ENCODE measurements around the gene ANAPC4. TPM values are rescaled to one million over a fixed set of nuclear protein-coding genes. Genes with fewer than 3 reads are reported as not detected.

ANAPC4 gene
- total RNA-seq, 2 donors from 2014 or later, result 36.2 to 41.4 TPM

- H3K9me3 ChIP-seq (ENCODE audit: control insufficient read depth, low read length, poor library complexity, severe bottlenecking), result no peaks in the 10 kb centered on the region
- ATAC-seq (no peak), DNase-seq (no peak)
- Mint-ChIP-seq H3K27ac (no peak overlapping the region), H3K36me3 (ENCODE audit: low read depth) (no peaks in the 10 kb centered on the region), H3K4me3 (no peak overlapping the region), H3K27me3 (no peaks in the 10 kb centered on the region), H3K4me1 (peaks cover 5% of the 10 kb centered on the region)
Measured at GRCh38 chr4:25425361-25425760, 48.3 kb downstream of the ANAPC4 start.

GRCh38 chr4:25427871-25428270, 50.8 kb downstream of the ANAPC4 start:
- DNase-seq (no peak), ATAC-seq (no peak)
- Mint-ChIP-seq H3K4me3 (no peak overlapping the region), H3K27me3 (no peaks in the 10 kb centered on the region), H3K4me1 (peaks cover 3% of the 10 kb centered on the region), H3K36me3 (ENCODE audit: low read depth) (no peaks in the 10 kb centered on the region), H3K27ac (no peak overlapping the region)
- H3K9me3 ChIP-seq (ENCODE audit: control insufficient read depth, low read length, poor library complexity, severe bottlenecking), result no peaks in the 10 kb centered on the region

DNA sequence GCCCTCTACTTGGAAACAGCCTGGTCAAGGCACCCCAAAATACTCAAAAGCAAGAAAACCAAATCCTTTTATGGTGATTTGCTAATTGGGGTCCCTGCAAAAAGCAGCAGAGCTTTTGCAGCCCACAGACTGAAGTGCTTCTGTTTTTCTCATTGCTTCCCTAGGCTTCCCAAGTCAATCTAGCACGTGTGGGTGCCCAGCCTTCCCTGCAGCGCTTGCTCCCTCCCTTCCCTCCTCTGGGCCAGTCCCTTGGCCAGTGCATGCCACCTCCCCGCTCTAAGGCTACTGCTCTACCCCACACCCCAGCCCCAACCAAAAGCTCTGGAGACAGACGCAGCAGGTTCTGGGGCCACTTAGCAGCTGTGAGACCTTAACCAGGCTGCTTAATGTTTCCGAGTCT, 53.6 kb downstream of the ANAPC4 start:
- Mint-ChIP-seq H3K4me1 (no peaks in the 10 kb centered on the region), H3K36me3 (ENCODE audit: low read depth) (no peaks in the 10 kb centered on the region), H3K27me3 (no peaks in the 10 kb centered on the region), H3K4me3 (no peak overlapping the region), H3K27ac (no peak overlapping the region)
- DNase-seq, result no peak
- H3K9me3 ChIP-seq (ENCODE audit: control insufficient read depth, low read length, poor library complexity, severe bottlenecking), result no peaks in the 10 kb centered on the region
- ATAC-seq, result no peak

GRCh38 chr4:25433966-25434827, 57.1 kb downstream of the ANAPC4 start:
- no peak for ATAC-seq
- no peak for DNase-seq
- no peaks in the 10 kb centered on the region for H3K4me1 Mint-ChIP-seq
- no peaks in the 10 kb centered on the region for H3K27me3 Mint-ChIP-seq
- no peak overlapping the region for H3K4me3 Mint-ChIP-seq
- no peak overlapping the region for H3K27ac Mint-ChIP-seq
- H3K36me3 Mint-ChIP-seq (ENCODE audit: low read depth), result no peaks in the 10 kb centered on the region
- no peaks in the 10 kb centered on the region for H3K9me3 ChIP-seq (ENCODE audit: control insufficient read depth, low read length, poor library complexity, severe bottlenecking)

GRCh38 chr4:25437926-25438325, 60.9 kb downstream of the ANAPC4 start:
- Mint-ChIP-seq H3K4me3 (no peak overlapping the region), H3K27ac (no peak overlapping the region), H3K4me1 (no peaks in the 10 kb centered on the region), H3K27me3 (no peaks in the 10 kb centered on the region), H3K36me3 (ENCODE audit: low read depth) (peaks cover 2% of the 10 kb centered on the region)
- DNase-seq (no peak), ATAC-seq (no peak)
- H3K9me3 ChIP-seq (ENCODE audit: control insufficient read depth, low read length, poor library complexity, severe bottlenecking), result no peaks in the 10 kb centered on the region

DNA sequence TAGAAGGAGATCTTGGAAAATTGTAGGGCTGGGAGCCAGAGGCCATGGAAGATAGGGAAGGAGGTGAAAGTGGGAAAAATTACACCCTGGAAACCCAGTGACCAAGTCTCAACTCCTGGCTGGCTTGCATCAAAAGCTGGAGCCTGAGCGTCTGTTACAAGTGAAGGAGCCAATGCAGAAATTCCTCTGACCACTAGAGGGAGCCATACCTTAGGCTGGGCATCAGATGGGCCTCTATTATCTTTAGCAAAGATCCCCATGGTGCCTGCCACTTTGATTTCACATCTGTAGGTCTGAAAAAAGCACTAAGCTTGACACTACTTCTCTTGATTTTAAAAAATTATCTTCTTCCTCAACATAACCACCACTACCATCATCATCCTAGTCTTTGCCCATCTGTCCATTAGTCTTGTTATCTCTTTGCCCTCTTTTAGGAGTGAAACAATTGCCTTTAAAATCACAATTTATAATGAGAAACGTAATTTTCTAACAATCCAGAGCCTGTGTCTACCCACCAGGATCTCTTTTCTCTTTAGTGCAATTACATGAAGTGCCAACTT, 62.9 kb downstream of the ANAPC4 start:
- peak; percentile 67 for ATAC-seq
- Mint-ChIP-seq H3K4me1 (no peaks in the 10 kb centered on the region), H3K4me3 (no peak overlapping the region), H3K27ac (no peak overlapping the region), H3K27me3 (no peaks in the 10 kb centered on the region), H3K36me3 (ENCODE audit: low read depth) (peaks cover 2% of the 10 kb centered on the region)
- peak in 1 of 3 donors; percentile 12 for DNase-seq
- H3K9me3 ChIP-seq (ENCODE audit: control insufficient read depth, low read length, poor library complexity, severe bottlenecking), result no peaks in the 10 kb centered on the region

DNA sequence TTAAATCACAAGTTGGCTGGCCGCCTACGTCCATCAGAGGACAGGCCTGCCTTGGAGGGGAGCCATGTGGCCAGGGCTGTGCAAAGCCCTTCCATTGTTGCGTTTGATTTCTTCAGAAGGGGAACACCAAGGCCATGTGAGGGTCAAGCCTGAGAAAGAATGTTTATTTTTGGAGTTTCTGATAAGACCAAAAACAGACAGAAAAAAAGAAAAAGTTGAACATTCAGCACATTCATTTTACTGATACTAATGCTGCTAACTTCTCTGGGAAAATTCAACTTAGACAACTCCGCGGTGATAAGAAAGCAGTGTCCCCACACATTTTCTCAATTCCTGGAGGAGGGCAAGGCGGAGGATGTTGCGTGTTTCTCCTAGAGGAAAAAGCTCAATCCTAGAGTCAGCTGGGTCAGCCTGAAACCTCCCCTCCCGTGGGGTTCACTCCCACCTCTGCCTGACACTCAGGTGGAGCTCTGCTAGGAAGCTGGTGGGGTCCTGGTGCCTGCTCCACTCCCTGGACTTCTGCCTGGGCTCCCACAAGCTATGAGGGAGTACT, 63.5 kb downstream of the ANAPC4 start:
- Mint-ChIP-seq H3K36me3 (ENCODE audit: low read depth) (peaks cover 2% of the 10 kb centered on the region), H3K27ac (no peak overlapping the region), H3K4me1 (no peaks in the 10 kb centered on the region), H3K27me3 (no peaks in the 10 kb centered on the region), H3K4me3 (no peak overlapping the region)
- DNase-seq, result no peak
- no peaks in the 10 kb centered on the region for H3K9me3 ChIP-seq (ENCODE audit: control insufficient read depth, low read length, poor library complexity, severe bottlenecking)
- no peak for ATAC-seq

DNA sequence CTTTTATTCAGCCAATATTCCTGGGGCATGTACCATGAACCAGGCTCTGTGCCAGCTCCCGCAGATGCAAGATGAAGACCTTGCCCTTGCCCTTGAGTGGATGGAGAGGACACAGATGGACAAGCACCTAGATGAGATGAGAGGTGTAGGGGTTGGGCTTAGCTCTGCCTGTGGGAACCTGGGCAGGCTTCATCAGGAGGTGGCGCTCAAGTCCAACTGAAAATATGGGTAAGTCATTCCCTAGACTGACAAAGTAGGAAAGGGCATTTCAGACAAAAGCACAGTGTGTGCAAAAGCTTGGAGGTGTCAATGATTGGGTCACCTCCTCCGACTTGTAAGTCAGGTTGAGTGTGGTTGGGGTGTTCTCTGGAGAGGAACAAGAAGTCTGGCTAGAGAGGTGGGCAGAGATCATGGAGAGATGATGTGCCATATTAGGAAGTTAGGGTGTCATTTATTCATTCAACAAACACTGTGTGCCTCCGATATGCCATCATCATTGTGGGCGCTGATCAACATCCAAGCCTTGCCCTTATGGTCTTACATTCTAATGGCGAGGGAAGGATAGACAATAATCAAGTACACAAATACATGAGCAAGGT, 64.6 kb downstream of the ANAPC4 start:
- ATAC-seq (no peak), DNase-seq (no peak)
- H3K4me1 Mint-ChIP-seq, result no peaks in the 10 kb centered on the region
- no peak overlapping the region for H3K27ac Mint-ChIP-seq
- H3K4me3 Mint-ChIP-seq, result no peak overlapping the region
- H3K9me3 ChIP-seq (ENCODE audit: control insufficient read depth, low read length, poor library complexity, severe bottlenecking), result no peaks in the 10 kb centered on the region
- no peaks in the 10 kb centered on the region for H3K27me3 Mint-ChIP-seq
- peaks cover 3% of the 10 kb centered on the region for H3K36me3 Mint-ChIP-seq (ENCODE audit: low read depth)

GRCh38 chr4:25442863-25443307, 65.8 kb downstream of the ANAPC4 start:
- H3K4me1 Mint-ChIP-seq, result no peaks in the 10 kb centered on the region
- H3K4me3 Mint-ChIP-seq, result no peak overlapping the region
- peaks cover 3% of the 10 kb centered on the region for H3K36me3 Mint-ChIP-seq (ENCODE audit: low read depth)
- ATAC-seq (no peak), DNase-seq (no peak)
- no peaks in the 10 kb centered on the region for H3K9me3 ChIP-seq (ENCODE audit: control insufficient read depth, low read length, poor library complexity, severe bottlenecking)
- H3K27me3 Mint-ChIP-seq, result no peaks in the 10 kb centered on the region
- no peak overlapping the region for H3K27ac Mint-ChIP-seq

DNA sequence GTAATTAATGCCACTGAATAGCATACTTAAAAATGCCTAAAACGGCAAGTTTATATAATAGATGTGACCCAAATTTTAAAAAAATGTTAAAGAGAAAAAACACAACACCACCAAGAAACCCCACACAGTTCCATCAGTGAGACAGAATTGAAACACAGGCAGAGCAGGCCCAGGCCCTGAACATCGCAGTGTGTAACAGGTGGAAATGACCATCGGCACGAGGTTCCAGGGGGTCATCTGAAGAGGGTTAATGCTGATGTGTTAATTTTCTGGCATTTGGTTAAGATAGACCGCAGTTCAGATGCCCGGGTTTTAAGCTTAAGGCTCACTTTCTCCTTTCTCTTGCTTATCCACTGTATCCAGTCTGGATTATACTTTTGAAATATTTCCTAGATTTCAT, 66.8 kb downstream of the ANAPC4 start:
- no peaks in the 10 kb centered on the region for H3K9me3 ChIP-seq (ENCODE audit: control insufficient read depth, low read length, poor library complexity, severe bottlenecking)

GRCh38 chr4:25446611-25447010, 69.5 kb downstream of the ANAPC4 start:
- ATAC-seq, result no peak
- Mint-ChIP-seq H3K27me3 (no peaks in the 10 kb centered on the region), H3K4me3 (no peak overlapping the region), H3K27ac (no peak overlapping the region), H3K36me3 (ENCODE audit: low read depth) (peaks cover 2% of the 10 kb centered on the region), H3K4me1 (no peaks in the 10 kb centered on the region)
- no peaks in the 10 kb centered on the region for H3K9me3 ChIP-seq (ENCODE audit: control insufficient read depth, low read length, poor library complexity, severe bottlenecking)
- DNase-seq, result no peak

More for the DNA sequence above, 66.8 kb downstream of the ANAPC4 start:
- Mint-ChIP-seq H3K4me1 (no peaks in the 10 kb centered on the region), H3K4me3 (no peak overlapping the region), H3K36me3 (ENCODE audit: low read depth) (peaks cover 3% of the 10 kb centered on the region), H3K27me3 (no peaks in the 10 kb centered on the region), H3K27ac (no peak overlapping the region)
- ATAC-seq, result no peak
- DNase-seq, result no peak

DNA sequence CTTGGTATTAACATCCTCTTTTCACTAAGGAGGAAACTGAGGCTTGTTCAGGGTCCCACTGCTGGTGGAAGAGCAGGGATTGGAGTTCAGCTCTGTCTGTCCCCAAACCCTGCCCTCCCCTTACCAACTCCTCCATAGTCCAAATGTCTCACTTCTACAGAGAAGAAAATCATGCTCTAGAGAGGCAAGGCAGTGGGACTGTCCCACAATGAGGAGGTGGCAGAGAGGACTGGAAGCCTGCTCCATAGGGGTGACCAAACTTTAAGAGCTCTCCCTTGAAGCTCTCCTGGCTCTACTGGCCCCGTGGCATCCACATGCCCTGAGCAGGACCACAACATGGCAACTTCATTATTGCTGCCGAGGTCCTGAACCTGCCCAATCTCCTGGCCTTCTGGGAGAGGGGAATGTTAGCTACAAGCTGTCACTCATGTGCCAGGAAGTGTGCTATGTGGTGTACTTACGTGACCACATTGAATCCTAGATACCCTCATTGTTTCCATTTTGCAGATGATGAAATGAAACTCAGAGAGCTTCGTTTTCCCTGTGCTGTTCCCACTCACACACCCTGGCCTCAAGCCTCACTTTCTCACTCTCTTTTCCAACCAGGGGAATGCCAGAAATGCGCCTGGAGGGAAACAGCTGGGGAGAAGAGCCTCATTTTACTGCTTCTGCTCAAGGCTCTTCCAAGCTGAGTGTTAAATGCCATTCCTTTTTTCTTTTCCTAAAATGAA, 71.5 kb downstream of the ANAPC4 start:
- H3K9me3 ChIP-seq (ENCODE audit: control insufficient read depth, low read length, poor library complexity, severe bottlenecking), result no peaks in the 10 kb centered on the region
- Mint-ChIP-seq H3K4me3 (no peak overlapping the region), H3K4me1 (no peaks in the 10 kb centered on the region), H3K27ac (no peak overlapping the region), H3K36me3 (ENCODE audit: low read depth) (peaks cover 2% of the 10 kb centered on the region), H3K27me3 (no peaks in the 10 kb centered on the region)
- ATAC-seq, result no peak
- DNase-seq, result no peak

- H3K9me3 ChIP-seq (ENCODE audit: control insufficient read depth, low read length, poor library complexity, severe bottlenecking), result no peaks in the 10 kb centered on the region
- Mint-ChIP-seq H3K4me1 (no peaks in the 10 kb centered on the region), H3K27me3 (no peaks in the 10 kb centered on the region), H3K36me3 (ENCODE audit: low read depth) (peaks cover 2% of the 10 kb centered on the region), H3K4me3 (no peak overlapping the region), H3K27ac (no peak overlapping the region)
- ATAC-seq (no peak), DNase-seq (no peak)
Measured at GRCh38 chr4:25449270-25449669, 72.2 kb downstream of the ANAPC4 start.

Data from T-helper 17 cell (primary cell).